HG03342 (cell line): ENCODE data around the gene ROR1.

Experiments
- ATAC-seq: cut with Tn5 transposase; IDR thresholded peaks from one replicate; pipeline ENCODE4 v1.9.1; 2021; ENCODE audit warnings: mild to moderate bottlenecking, moderate library complexity; ENCODE audit not compliant: unreplicated experiment

ROR1 gene

DNA sequence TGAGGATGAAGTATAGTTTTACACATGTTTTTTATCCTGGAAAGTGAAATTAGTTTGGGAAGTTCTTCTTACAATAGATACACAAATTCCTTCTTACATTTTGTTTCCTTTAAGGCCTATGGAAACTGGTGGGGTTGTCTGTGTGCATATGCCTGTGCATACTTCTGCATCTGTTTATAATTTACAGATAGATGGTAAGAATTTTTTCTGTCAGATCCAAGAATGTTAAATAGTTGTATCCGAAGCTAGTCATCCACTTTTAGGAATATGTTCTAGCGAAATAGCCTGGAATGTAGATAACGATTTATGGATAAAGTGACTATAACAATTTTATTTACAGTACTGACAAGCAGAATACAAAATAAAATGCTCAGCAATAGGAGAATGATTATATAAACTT is 194.1 kb downstream of the ROR1 start:
- ATAC-seq, result no peak

DNA sequence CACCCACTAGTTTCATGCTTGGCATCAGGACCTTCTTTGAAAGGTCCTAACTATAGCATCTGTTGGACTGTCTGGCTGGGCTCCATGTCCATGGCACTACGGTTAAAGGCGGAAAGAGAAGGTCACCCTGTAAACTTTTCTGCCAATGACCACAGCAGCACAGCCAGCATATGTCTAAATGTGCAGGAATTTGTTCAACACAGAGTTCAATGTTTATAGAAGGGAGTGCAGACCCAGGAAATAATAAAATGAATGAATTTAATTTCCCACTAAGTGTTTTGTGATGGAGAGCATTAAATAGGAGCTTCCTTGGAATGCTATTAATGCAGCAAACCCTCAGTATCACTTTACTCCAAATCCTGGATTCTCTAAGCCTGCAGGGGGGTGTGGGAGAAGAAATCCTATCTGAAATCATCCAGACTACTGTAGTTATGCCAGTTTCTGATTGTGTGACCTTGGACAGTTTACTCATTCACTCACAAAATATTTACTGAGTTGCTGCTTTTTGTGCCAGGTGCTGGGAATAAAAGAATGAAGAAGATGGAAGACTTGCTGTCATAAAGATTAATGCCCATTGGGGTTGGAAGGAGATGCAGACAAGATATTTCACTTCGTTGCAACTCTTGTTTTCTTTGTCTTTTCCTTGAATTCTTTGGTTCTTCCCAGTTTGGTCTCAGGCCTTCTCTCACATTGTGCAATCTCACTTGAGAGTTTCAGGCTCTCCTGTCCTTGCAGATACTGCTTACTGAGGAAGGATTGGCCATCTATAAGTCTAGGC is 195.0 kb downstream of the ROR1 start:
- no peak for ATAC-seq

DNA sequence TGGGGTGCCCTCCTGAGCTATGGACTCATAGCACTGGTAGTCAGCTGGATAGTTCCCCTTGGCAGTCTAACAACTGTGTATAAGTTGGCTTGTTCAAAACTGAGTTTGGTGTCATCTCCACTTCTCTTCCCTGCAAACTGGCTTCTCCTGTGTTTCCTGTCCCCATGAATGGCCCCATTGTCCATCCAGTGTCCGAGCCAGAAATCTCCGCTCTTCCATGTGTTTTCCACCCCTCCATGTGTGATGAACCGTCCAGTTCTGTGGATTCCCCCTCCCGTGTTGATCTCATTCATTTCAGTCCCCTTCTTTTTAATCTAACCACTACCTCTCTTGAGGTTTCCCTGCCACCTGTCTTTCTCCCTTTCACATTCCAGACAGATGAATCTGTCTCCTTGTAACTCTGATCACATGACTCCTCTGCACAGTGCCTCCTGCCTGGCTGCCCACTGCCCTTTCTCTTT is 195.7 kb downstream of the ROR1 start:
- no peak for ATAC-seq

DNA sequence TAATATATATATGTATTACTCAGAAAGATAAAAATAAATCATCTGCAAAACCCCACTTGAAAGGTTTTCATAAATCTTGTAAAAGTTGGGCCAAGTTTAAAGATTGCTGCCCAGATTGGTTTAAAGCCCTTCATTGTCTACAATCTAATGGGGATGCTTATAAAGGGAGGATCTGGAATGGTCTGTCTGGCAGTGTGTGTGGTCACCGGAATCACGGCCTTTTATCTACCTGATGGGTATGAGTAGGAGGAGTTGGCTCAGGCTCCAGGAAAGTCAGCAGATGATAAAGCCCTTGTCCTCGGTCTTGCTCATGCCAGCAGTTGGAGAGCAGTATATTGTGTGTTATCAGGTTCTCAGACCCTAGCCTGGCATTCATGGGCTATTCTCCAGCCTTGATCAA is 197.7 kb downstream of the ROR1 start:
- no peak for ATAC-seq

DNA sequence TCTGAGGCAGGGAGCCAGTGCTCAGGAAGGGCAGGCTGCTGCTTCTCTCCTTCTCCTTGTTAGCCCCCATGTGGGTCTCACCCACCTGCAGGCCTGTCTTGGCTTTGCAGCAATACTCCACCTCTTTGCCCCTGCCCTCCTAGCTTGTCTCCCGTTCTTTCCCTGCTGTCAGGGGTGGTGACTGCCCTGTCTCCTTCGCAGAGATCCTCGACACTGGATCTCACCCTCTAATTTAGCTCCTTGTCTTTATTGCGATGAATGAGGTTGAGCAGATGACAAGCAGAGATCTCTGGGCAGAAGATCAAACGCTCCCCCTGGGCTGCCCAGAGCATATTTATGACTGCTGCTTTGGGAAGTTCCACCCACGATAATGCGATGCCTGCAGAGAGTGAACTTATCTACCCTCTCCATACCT is 199.2 kb downstream of the ROR1 start:
- no peak for ATAC-seq

DNA sequence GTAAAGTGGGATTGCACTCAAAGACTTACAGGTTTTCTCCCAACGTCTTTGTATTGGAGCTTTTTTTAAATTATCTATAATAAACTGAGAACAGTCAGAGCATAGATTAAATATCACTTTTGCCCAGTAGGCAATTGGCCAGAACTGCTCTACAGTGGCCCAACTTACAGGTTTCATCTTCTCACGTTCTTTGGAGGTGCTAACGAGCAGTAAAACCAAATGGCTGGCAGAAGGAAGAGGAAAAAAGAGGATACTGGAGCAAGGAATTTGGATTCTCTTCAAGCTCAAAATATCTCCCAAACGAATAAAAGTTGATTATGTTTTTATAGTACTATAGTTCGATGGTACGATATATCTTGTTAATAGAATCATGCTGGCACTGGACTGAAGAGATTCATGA is 201.1 kb downstream of the ROR1 start:
- ATAC-seq, result no peak

DNA sequence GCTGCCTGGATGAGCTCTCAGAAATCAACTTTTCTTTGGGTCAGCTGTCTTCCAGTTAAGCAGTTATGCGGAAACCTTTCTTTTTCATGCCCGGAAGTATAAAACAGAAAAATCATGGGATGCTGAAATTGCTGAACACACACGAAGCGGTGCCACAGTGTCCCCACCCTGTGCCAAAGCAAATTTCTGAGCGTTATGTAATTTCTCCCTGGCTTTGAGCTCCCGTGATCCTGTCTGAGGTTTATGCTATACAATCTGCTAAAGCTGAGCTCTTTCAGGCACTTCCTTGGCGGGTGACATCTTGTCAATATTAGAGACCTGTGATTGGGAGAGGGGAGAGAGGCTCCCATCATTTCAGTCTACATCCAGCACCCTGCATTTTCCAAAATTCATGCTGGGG is 201.7 kb downstream of the ROR1 start:
- no peak for ATAC-seq

DNA sequence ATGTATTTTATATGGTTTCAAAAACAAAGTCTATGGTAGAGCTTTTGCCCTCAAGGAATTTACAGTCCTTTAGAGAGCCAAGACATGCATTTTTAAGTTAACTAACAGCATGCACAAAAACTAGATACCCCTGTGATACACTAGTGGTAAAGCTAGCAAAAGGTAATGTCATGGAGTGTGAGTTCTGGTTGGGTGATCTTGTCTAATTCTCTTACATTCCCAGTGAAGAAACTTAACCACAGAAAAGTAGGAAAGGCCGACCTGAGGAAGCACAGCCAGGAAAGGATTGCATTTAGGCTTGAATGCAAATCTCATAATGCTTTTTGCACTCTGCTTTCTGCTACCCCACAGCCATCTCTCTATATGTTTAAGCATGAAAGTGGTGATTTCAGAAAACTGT is 202.2 kb downstream of the ROR1 start:
- no peak for ATAC-seq

DNA sequence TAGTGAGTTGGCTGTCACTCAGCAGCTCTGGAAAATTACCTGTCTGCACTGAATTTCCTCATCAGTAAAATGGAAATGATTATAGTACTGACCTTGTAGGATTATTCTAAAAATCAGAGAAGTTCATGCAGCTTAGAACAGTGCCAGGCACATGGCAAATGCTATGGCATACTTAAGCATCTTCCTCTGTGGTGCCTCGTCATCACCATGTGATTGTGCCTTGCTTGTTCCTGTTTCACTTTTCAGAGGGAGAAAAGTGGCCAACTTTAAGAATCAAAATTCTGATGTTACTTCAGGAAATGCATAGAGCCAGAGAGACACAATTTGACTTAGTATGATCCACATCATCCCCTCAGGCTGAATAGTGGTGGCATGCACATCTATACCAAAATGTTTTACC is 203.6 kb downstream of the ROR1 start:
- no peak for ATAC-seq

DNA sequence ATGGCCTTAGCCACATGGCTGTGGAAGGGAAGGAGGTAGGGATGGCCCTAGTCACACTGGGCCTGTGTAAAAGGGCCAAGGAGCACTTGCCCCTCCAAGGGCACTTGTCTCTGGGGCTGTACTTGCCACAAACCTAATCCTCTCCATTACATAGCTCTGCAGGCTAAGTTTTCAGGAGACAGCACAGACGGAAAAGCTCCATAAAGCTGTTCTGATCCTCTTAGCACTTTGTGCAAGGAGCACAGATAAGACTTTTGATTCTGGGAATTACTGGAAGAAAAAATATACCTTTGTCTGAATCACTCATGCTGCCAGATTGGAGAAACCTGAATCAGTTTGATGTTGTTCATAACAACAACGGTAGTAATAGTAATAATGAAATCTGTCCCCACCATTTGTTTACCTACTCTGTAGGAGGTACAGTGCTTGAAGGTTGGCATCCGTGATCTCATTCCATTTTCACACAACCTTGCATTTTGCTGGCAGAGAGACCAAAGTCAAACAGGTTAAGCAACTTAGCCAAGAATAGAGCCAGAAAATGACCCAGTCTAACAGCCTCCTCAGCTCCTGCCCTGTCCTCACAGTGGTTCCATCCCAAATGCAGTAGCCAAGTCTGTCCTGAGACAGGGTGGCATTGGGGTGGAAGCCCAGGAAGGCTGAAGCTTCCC is 207.1 kb downstream of the ROR1 start:
- no peak for ATAC-seq

DNA sequence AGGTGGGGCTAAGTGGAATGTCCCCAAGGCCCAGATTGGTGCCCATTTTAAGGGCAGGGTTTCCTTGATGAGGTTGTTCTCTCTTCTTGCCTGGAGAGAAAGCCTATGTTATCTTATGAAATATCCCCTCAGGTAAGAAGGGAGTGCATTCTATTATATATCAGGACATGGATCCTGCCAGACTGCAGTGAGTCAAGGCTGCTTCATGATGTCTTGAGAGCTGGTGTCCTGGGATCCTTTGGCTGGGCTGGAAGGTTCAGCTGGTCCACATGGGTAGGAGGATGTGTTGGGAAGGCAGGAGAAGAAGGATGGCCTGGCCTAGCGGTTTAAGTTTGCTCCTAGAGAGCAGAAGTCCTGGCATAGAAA is 207.6 kb downstream of the ROR1 start:
- ATAC-seq, result no peak

DNA sequence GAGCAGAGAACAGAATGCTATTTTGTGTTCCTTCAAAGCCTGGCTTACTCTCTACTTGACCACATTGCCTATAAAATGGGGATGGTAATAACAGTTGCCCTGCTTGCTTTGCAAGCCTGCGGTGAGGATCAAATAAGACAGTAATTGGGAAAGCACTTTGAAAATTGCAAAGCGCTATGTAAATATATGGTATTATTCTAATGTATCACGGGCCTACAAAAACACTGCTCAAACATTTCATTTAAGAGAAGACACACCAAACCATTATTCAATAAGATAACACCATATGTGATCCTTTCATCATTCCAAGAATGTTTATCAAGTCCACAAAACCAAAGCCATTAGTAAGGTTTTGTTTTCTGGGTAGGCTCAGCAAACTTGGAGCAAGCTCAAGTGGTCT is 208.4 kb downstream of the ROR1 start:
- no peak for ATAC-seq

DNA sequence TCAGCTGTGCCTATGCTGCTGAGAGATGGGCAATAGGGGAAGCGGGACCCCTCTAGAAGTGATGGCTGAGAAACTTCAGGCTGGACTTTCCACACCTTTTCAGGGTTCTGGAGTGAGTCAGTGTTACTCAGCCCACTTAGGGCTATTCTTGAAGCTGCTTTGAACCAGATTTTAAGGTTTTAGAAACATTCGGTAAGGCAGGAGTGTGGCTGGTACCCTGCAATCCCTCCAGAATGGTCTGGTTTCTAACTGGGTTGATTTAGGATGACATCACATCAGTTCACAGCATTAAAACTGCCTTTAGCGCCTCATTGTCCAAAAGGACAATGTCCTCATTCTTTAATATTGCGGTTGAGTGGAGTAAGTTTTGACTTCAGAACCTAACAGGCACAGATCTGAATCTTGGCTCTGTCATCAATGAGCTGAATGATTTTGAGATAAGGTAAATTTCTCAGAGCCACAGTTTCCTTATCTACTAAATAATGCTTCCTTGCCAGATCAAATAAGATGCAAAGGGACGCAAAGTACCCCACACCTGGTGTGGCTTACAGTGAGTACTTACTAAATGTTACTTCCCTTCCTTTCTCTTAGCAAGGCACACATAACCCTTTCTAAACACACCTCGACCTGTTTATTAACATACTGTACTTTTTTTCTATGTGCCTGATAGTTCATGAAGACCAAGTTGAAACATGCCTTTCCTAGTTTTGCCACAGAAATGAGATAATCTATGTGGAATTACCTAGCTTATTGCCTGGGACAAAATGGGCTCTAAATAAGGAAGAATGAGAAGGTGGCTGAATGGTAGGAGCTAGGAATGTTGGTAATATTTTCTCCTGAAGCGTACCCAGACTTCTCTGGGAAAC is 209.8 kb downstream of the ROR1 start:
- ATAC-seq, result no peak

DNA sequence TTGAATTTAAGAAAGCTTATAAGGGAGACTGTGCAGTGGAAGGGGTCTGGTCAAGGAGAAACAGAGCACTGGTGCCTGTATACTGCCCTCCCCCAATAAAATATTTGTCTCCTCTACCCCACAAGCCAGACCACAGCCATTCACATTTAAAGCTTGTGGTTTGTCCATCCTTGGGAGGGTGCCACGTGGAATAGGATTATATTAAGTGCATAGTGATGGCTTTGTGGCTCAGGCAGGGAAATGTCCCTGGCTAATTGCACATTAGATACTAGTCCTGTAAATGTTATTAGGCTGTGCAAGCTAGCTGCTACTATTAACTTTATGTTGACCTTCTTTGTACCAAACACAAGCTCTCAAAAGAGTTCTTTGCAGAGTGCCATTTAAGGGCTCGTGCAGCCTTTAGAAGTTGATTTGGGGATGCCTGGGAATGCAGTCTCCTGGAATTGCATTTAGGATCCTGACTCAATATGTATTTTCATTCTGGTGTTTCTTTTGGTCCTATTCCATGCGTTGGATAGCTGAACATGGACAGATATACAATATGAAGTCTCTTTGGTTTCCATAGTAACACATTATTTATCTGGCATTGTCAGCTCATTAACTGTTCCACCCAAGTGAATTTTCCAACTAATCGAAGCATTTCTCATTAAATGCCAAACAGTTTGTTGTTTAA is 210.6 kb downstream of the ROR1 start:
- no peak for ATAC-seq

DNA sequence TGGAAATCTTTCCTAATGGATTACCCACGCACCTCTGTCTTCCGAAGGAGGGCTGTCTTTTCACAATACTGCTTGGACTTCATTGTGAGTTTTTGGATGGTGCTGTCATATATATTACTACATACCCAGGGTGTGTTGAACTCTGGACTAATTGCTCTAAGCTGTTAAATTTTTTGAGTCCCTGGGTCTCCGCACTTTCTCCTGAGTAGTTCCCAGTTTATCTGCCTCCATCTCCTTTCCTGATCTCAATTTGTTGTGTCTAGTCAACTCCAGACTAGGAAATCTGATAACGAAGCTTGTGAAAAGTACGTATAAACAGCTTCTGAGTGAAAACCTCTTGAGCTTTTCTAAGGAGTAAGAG is 211.1 kb downstream of the ROR1 start:
- ATAC-seq, result no peak

DNA sequence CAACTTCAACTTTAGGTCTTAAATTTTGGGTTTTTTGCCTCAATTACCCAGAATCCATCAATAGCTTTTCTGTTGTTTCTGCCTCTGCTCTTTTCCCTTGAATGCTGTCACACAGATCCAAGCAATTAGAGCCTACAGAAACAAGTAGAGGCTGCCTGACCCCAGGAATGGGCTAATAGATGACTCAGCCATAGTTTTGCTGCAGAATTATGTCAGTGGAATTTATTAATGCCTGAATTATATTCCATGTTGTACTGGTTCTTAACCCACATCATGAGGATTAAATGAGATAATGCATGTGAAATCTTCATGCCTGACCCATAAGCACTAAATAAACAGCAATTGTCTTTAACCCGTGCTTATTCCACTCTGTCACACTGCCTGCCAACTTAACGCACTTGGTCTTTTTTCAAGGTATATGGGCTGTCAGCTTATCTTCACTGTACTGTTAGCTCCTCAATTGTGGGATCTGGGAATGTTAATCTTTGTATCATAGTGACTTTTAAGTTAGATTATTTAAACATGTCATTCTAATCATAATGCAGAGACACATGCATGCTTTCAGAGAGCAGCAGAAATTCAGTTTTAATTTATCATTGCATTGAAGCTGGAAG is 213.3 kb downstream of the ROR1 start:
- ATAC-seq, result no peak

DNA sequence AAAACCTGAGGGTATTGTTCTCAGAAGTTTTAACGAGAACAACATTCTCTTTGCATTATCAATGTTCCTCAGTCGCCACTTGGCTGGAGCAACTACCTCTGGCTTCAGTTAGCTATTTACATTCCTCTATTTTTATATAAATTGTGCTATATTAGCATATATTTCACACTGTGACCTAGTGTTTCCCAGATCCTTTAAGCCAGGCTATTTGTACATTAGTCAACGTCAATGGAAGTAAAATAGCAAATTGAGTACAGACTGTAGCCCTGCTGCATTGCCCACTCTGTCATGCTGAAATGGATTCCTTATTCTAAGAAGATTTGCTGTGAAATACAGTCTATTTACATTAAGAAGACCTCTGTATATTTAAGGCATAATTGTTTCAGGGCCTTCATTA is 213.8 kb downstream of the ROR1 start:
- ATAC-seq, result no peak

DNA sequence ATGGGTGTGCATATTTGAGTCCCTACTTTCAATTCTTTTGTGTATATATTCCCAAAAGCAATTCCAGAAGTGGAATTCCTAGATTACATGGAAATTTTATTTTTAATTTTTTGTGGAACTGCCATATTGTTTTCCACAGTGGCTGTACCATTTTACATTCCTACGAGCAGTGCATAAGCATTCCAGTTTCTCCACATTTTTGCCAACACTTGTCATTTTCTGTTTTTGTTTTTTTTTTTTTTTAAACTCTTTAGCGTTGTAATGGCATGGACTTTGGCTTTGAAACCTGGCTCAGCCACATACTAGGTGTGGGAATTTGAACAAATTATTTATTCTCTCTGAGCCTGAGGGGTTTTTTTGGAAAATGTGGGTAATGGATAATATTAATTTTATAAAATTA is 215.1 kb downstream of the ROR1 start:
- no peak for ATAC-seq

DNA sequence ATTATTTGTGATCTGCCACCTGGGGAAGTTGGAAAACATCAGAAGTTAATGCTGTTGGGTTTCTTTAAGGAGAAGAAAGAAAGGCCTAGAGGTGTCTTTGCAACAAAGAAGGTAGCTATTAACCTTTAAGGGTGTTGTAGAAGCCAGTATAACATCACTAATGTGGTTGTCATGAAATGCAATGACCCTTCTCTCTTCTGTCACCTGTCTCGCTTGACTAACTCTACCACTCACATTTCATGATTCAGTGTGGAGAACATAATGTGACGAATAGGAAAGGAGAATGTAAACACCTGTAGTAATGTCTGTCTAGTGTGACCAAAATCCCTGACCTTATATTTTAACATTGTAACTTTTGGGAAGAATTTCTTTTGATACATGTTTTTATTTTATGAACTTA is 217.9 kb downstream of the ROR1 start:
- ATAC-seq, result no peak

DNA sequence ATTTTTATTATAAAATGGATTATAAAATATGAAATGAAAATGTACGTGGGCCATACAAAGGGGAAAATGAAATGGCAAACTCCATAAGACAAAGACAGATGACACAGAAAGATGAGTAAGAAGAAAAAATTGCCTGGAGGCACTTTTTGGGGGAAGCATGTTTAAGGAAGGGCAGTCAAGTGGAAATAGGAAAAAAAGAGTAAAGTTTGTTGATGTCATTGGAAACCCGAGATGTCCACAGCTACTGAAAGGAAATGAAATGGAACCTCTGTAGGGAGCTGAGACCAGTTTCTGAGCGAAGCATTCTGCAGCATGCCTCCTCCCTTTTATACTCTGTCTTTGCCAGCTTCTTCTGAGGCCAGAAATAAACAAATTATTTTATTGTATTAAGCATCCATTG is 226.2 kb downstream of the ROR1 start:
- no peak for ATAC-seq

DNA sequence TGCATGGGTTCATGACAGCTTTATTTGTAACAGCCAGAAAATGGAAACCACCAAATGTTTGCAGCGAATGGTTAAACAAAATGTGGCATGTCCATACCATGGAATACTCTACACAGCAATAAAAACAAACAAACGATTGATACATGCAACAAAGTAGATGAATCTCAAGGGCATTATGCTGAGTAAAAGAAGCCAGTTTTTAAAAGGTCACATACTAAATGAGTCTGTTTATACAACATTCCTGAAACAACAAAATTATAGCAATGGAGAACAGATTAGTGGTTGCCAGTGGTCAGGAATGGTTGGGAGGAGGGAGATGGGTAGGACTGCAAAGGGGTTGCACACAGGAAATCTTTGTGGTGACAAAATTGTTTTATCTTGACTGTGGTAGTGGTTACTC is 227.2 kb downstream of the ROR1 start:
- no peak for ATAC-seq
